ENCODE measurements around the gene USH2A.

Gene USH2A

DNA sequence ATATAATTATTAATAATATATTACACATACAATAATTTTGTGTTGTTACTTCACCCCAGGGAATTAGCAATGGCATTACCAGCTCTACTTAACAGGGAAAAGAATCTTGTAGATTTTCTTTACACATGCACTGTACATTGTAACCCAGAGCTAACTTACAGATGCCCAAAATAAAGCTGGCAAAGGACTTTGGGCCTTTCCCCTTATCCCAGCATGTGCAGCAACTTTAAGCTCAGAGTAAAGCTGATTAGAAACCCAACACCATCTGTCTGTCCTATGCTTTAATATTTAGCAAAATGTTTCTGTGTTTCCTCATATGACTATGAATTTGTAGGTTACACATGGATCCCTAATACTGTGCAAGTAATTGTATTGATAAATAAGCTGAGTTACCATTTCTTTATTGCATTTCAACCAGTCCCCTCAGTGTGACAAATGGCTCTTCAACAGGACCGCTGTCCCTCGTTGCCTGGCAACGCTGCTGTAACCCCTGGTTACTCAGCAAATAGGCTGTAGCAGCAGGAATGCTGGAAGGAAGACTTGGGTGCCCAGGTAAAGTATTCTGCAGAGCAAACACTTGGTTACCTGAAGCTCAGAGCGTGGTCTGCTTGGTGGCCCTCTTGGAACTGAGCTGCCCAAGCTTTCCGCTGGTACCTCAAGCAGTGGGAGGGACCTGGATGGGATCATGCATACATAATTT, at the start of gene USH2A:
Gene USH2A, minus strand, starts transcription at position 628 of the 700 bp plus-strand sequence. CDS start 1,112 bp downstream, outside the sequence.
- no peak for DNase-seq

- no peak for DNase-seq
Observed at GRCh38 chr1:216466162-216466801, 43.0 kb upstream of the USH2A start.

- no peak for DNase-seq
Observed at GRCh38 chr1:216464489-216464888, 41.2 kb upstream of the USH2A start.

DNA sequence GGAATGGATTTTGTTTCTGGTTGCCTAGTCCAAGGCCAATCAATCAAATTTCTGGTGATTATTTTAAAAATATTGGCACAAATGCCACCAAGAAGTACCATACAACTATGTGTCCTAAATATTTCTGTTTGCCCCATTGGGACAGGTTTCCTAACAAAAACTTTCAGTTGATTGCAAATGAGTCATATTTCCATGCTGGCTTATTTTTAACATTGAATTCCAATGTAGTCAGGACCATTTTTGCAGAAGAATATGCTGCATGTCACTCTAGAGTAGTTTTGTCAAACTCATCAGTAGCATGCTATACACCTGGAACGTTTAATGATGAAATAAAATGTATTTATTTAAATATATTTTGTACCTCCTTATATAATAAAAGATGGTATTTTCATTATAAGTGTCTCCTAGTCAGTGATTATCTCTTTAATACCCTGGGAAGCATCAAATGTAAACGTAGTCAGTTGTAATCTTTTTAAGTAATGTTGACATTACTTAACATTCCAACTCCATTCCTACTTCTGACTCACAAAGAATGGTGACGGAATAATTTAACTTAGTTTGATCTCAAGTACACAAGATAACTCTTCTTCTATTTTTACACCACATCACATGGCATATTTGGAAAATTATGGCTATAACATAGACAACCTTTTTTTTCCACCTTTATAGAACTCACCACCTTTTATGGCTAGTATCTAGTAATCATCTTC, 39.0 kb upstream of the USH2A start:
- DNase-seq, result no peak

- DNase-seq, result no peak
Observed at GRCh38 chr1:216461466-216461865, 38.2 kb upstream of the USH2A start.

DNA sequence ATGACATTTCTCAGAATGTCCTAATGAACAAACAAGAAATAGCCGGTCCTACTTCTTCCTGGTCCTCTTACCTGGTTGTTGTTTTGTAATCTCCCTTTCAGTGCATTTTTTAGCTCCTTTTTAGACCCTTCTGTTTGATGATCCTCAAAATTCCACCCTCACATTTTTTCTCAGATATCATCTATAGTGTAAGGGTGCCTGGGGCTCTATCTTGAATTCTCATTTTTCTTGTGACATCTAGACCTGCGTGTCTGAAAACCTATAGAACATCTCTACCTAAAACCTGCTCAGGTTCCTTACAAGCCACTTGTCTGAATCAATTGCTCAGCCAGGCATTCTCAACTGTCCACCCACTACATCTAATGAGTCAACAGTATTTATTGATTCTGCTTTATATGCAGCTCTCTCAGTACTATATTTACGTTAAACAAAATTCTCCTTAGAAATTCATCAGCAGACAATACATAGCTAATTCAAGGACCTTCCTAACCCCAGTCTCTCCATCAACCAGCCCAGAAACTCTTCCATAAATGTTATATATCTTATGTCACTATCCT, 36.5 kb upstream of the USH2A start:
- no peak for DNase-seq

- no peak for DNase-seq
Observed at GRCh38 chr1:216458812-216459211, 35.6 kb upstream of the USH2A start.

GRCh38 chr1:216457356-216457755, 34.1 kb upstream of the USH2A start:
- no peak for DNase-seq

GRCh38 chr1:216456682-216457081, 33.4 kb upstream of the USH2A start:
- DNase-seq, result no peak

DNA sequence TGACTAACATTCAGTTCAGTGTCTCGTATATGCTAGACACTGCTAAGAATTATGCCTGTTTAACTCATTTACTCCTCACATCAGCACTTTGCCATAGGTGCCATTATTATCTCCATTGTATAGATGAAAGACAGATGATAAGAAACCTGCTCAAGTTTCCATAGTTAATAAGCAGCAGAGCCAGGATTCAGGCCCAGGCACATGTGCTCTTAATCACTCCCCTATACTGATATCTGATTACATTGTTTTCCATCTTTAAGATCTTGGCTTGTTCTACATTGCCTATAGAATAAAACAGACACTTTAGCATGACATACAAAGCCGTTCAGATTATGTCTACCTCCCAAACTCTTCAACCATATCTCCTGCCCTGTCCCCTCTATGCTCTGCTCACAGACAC, 30.5 kb upstream of the USH2A start:
- no peak for DNase-seq

GRCh38 chr1:216450227-216450626, 27.0 kb upstream of the USH2A start:
- no peak for DNase-seq

DNA sequence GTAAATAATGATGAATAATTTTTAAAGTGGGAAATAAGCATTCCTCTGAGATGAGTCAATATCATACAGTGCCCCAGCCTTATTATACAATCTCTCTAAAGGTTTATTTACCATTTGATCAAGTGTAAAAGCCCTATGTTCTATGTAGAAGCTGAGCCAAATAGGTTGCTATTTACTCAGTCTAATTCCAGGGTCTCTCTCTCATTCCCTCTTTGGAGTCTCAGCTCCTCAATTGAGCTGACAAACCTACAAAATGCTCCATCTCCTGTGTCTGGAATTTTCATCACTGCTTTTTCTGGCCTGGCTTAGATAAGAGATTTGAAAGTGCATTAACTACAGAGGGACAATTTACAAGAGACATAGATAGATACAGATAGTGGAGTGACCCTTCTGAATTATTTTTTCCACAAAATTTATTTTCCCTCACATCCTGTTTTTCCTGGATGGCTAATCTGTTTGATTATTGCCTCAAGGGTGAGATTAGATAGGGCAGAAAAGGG, 24.8 kb upstream of the USH2A start:
- DNase-seq, result no peak

DNA sequence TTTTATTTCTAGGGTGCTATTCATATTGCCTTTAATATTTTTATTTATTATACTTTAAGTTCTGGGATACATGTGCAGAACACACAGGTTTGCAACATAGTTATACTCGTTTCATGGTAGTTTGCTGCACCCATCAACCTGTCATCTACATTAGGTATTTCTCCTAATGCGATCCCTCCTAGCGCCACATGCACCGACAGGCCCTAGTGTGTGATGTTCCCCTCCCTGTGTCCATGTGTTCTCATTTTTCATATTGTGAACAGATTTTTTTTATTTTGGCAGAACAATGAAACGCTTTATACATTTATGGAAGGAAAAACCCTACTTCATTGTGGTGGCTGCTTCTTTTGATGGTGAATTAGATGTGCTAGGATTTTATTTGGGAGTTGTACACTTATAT, 14.4 kb upstream of the USH2A start:
- DNase-seq, result no peak

DNA sequence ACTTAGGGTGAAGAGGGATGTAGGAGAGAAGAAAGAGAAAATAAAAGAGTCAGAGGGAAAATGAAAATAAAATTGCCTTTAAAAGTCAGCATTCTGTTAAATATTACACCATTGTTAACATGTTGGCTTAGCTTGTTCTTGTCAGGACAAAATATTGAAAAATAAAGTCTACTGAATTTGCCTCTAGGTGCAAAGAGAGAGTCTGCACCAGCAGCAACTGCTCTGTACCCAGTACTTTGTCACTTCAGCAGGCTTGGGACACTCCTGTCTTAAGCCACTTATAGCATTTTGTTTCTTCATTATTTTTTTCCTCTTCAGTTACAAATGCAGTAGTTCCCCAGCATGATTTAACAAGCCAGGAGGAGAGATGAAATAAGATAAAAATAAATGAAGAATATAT, 11.0 kb upstream of the USH2A start:
- no peak for DNase-seq

- no peak for DNase-seq
Observed at GRCh38 chr1:216433175-216433574, 9.9 kb upstream of the USH2A start.

DNA sequence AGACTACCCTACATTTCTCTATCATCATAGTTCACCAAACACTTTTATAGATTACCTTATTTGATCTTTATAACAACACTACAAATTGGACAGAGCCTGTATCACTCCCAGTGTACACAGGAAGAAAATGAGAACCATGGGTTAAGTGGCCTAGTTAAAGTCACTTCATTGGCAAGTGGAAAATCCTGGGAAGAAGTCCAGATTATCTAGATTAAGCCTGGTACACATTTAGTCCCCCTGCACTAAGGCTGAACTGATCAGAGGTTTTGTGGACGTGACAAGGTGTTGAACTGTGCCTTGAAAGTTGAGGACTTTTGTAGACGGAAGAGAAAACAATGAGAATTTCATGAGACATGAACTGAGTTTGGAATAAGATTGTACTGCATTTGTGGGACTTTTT, 7.5 kb upstream of the USH2A start:
- no peak for DNase-seq

DNA sequence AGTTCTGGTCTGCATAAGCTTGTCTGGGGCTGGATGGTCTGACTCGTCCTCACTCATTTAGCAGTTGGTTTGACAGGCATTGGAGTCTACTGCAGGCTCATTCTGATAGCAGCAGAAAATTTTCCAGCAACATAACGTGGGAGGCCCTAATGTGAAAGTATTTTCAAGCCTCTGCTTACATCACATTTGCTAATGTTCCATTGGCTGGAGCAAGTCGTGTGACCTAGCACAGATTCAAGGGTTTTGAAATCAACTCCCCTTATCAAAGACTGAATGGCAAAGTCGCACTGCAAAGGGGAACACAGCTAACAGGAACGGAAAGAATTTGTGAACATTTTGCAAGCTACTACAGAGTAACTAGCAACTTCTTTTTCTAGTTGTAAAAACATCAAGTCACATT, 2.3 kb upstream of the USH2A start:
- no peak for DNase-seq

DNA sequence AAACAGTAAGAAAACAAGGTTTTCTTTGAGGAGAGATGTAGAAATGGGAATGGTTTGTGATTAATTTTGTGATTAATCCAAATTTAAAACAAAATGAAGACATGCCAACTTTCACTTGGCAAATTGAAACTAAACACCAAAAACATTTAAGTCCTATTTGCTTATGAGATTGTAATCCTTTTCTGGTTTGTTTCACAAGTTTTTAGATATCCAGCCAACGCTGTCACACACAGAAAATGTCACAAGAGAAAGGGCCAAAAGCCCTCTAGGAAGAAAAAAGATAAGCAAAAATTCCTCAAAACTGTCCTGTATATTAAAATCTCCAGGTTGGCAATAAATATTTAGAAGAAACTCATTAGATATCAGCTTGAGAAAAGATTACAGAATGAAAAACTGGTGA, 2.5 kb downstream of the USH2A start:
- DNase-seq, result no peak

GRCh38 chr1:216420263-216420662, 3.0 kb downstream of the USH2A start:
- no peak for DNase-seq

DNA sequence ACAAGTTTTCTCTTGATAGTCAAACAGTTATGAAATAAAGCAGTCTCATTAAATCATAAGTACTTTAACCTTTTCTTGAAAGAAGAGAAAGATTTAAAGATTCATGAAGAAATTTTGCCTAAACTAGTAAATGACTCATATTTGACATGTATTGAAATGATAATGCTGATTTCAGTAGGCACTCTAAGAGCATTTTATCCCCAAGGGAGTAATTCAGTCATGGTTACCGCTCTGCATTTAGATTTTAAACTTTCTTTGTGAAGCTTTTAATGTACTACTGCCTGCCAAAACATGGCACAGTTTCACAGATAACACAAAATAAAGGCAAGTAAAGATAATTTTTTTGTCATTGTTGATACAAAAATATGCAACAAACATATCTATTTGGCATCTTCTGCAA, 6.8 kb downstream of the USH2A start:
- DNase-seq, result no peak

DNA sequence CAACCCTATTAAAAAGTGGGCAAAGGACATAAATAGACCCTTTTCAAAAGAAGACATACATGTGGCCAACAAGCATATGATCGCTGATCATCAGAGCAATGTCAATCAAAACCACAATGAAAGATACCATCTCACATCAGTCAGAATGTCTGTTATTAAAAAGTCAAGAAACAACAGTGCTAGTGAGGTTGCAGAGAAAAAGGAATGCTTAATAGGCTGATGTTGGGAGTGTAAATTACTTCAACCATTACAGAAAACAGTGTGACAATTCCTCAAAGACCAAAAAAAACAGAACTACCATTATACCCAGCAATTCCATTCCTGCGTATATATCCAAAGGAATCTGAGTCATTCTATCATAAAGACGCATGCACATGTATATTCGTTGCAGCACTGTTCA, 13.2 kb downstream of the USH2A start:
- DNase-seq, result no peak

DNA sequence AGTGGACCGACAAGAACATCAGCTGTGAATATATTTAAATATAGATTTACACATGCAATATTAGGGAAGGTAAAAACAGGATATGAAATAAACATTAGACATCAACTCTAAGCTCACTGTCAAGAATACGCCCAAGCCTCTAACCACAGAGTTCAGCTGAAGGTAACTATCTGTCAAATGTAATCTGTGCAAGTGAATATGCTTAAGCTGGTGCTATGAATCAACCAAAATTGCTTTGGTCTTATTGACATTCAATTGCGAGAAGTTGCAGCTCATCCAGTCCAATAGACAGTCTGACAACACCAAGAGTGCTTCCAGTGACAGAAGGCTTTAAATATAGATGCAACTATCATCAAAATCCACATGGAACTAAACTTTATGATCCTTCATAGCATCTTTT, 32.3 kb downstream of the USH2A start:
- no peak for DNase-seq

- no peak for DNase-seq
Observed at GRCh38 chr1:216389774-216390173, 33.5 kb downstream of the USH2A start.

GRCh38 chr1:216388558-216388957, 34.7 kb downstream of the USH2A start:
- DNase-seq, result no peak

All from CD4-positive, alpha-beta T cell treated with Interleukin-17A for 4 hours (primary cell).